H1 (cell line): ENCODE measurements around the gene TBC1D7. TPM values are rescaled to one million over a fixed set of nuclear protein-coding genes. Genes with fewer than 3 reads are reported as not detected.

Source experiments
- CTCF ChIA-PET: fragments of 300-600 bp; sonication (Branson Sonifier 250); formaldehyde crosslinking; loops from one replicate; lab custom pipeline; 2021; ENCODE audit not compliant: partially characterized antibody; lab: Charles Lee
- POLR2A ChIA-PET: fragments of 300-600 bp; sonication (Branson Sonifier 250); formaldehyde crosslinking; loops from one replicate; lab custom pipeline; 2021; ENCODE audit warnings: inconsistent platforms; ENCODE audit not compliant: partially characterized antibody; lab: Charles Lee
- DNase-seq, 2 experiments: peaks; one replicate each; pipeline versions ENCODE4 v3.0.0 to v3.0.0-alpha.2; 2010 to 2022; ENCODE audit warnings: low spot score in 2 of 2, low read depth in 1 of 2, mixed read lengths in 1 of 2
- FAIRE-seq: peaks from 2 replicates; lab custom pipeline; 2011; peaks lifted over from hg19 to GRCh38; lab: Jason Lieb, UNC
- H2AFZ ChIP-seq: 2 replicates; pipeline ENCODE4 v1.8.1; 2012; ENCODE audit warnings: low read length, inconsistent platforms
- H2AK5ac ChIP-seq: 2 replicates; pipeline ENCODE4 v1.6.1; 2013; ENCODE audit warnings: low read depth, low read length
- H2BK120ac ChIP-seq: replicated peaks from 2 replicates; pipeline ENCODE3; 2013; ENCODE audit warnings: low read depth, low read length, inconsistent platforms
- H2BK12ac ChIP-seq: 2 replicates; pipeline ENCODE4 v1.6.1; 2013; ENCODE audit warnings: low read depth, low read length
- H2BK15ac ChIP-seq: 2 replicates; pipeline ENCODE4 v1.6.1; 2013; ENCODE audit warnings: low read length
- H2BK20ac ChIP-seq: 2 replicates; pipeline ENCODE4 v1.6.1; 2013; ENCODE audit warnings: low read length
- H2BK5ac ChIP-seq: 2 replicates; pipeline ENCODE4 v1.6.1; 2013; ENCODE audit warnings: low read depth, low read length
- H3K14ac ChIP-seq: 2 replicates; pipeline ENCODE4 v1.6.1; 2013; ENCODE audit warnings: inconsistent platforms; ENCODE audit not compliant: insufficient read length
- H3K18ac ChIP-seq: 2 replicates; pipeline ENCODE4 v1.6.1; 2013; ENCODE audit warnings: low read length; ENCODE audit errors: extremely low read depth
- H3K23ac ChIP-seq: 2 replicates; pipeline ENCODE4 v1.6.1; 2013; ENCODE audit warnings: inconsistent platforms; ENCODE audit not compliant: insufficient read length
- H3K23me2 ChIP-seq: 2 replicates; pipeline ENCODE4 v1.6.1; 2013; ENCODE audit warnings: low read depth, low read length
- H3K27ac ChIP-seq: 2 replicates; pipeline ENCODE4 v1.6.1; 2011; ENCODE audit warnings: low read depth, low read length, inconsistent platforms
- H3K27me3 ChIP-seq, 4 experiments: replicated peaks in 1 of 4; 1 replicate in 1 of 4; 2 replicates in 3 of 4; pipeline versions ENCODE4 v1.6.1 to v1.8.1; 2011 to 2013; ENCODE audit warnings: low read length in 3 of 4, mild to moderate bottlenecking in 3 of 4, inconsistent platforms in 2 of 4, mixed read lengths in 2 of 4, moderate library complexity in 1 of 4; ENCODE audit not compliant: control insufficient read depth in 3 of 4, insufficient read depth in 3 of 4; ENCODE audit errors: extremely low read depth in 1 of 4
- H3K36me3 ChIP-seq, 4 experiments: 2 replicates each; pipeline versions ENCODE4 v1.6.1 to v1.8.1; 2011 to 2013; ENCODE audit warnings: mild to moderate bottlenecking in 4 of 4, low read length in 3 of 4, moderate library complexity in 2 of 4, control low read depth in 1 of 4, inconsistent platforms in 1 of 4; ENCODE audit not compliant: insufficient read depth in 4 of 4, control insufficient read depth in 2 of 4
- H3K4ac ChIP-seq: replicated peaks from 2 replicates; pipeline ENCODE3; 2013; ENCODE audit warnings: low read length, low read depth, mixed read lengths, inconsistent platforms; ENCODE audit not compliant: insufficient read length
- H3K4me1 ChIP-seq, 4 experiments: replicated peaks in 1 of 4; 1 replicate in 1 of 4; 2 replicates in 3 of 4; pipeline versions ENCODE4 v1.6.1 to v1.8.1; 2011 to 2013; ENCODE audit warnings: low read length in 3 of 4, inconsistent platforms in 2 of 4, mixed read lengths in 1 of 4; ENCODE audit not compliant: insufficient read depth in 4 of 4, control insufficient read depth in 3 of 4
- H3K4me2 ChIP-seq, 2 experiments: 2 replicates each; pipeline versions ENCODE4 v1.6.1 to v1.8.1; 2011 to 2013; ENCODE audit warnings: low read depth in 2 of 2, low read length in 2 of 2, control low read depth in 1 of 2, inconsistent platforms in 1 of 2, mild to moderate bottlenecking in 1 of 2; ENCODE audit not compliant: insufficient read depth in 1 of 2
- H3K4me3 ChIP-seq, 4 experiments: fragments of 200-600, 300-600 bp in 1 of 4; sonication (generic), shearing (Covaris generic), sonication (Bioruptor Twin) in 1 of 4; 2 replicates each; pipeline versions ENCODE4 v1.5.1 to v1.8.1; 2011 to 2016; ENCODE audit warnings: low read length in 4 of 4, low read depth in 3 of 4, control low read depth in 2 of 4, inconsistent platforms in 2 of 4, mild to moderate bottlenecking in 2 of 4, mixed read lengths in 1 of 4, moderate library complexity in 1 of 4; ENCODE audit not compliant: insufficient read depth in 2 of 4; ENCODE audit errors: extremely low read depth in 1 of 4
- H3K56ac ChIP-seq: replicated peaks from 2 replicates; pipeline ENCODE3; 2013; ENCODE audit warnings: low read depth, mild to moderate bottlenecking, mixed read lengths, low read length, inconsistent platforms; ENCODE audit not compliant: insufficient read length
- H3K79me1 ChIP-seq: 2 replicates; pipeline ENCODE4 v1.6.1; 2013; ENCODE audit warnings: low read depth, low read length, control low read depth
- H3K79me2 ChIP-seq, 2 experiments: 2 replicates each; pipeline versions ENCODE4 v1.6.1 to v1.8.1; 2012 to 2013; ENCODE audit warnings: low read length in 2 of 2, mild to moderate bottlenecking in 2 of 2, inconsistent platforms in 1 of 2; ENCODE audit not compliant: insufficient read depth in 2 of 2, control insufficient read depth in 1 of 2
- H3K9ac ChIP-seq, 4 experiments: replicated peaks in 1 of 4; 1 replicate in 1 of 4; 2 replicates in 3 of 4; pipeline versions ENCODE4 v1.6.1 to v1.8.1; 2011 to 2013; ENCODE audit warnings: low read depth in 3 of 4, low read length in 3 of 4, control low read depth in 2 of 4, mild to moderate bottlenecking in 2 of 4, moderate library complexity in 2 of 4, inconsistent platforms in 1 of 4; ENCODE audit errors: extremely low read depth in 1 of 4
- H3K9me3 ChIP-seq, 2 experiments: 2 replicates each; pipeline versions ENCODE4 v1.6.1 to v1.8.1; 2012 to 2013; ENCODE audit warnings: mild to moderate bottlenecking in 2 of 2, moderate library complexity in 2 of 2, control low read depth in 1 of 2, inconsistent platforms in 1 of 2, low read depth in 1 of 2, low read length in 1 of 2, mixed read lengths in 1 of 2; ENCODE audit not compliant: insufficient read depth in 2 of 2
- H4K20me1 ChIP-seq, 2 experiments: replicated peaks in 1 of 2; 2 replicates each; pipeline versions ENCODE3 to v1.8.1; 2011 to 2013; ENCODE audit warnings: inconsistent platforms in 2 of 2, low read length in 2 of 2, mild to moderate bottlenecking in 1 of 2; ENCODE audit not compliant: insufficient read depth in 2 of 2, control insufficient read depth in 1 of 2
- H4K5ac ChIP-seq: 2 replicates; pipeline ENCODE4 v1.6.1; 2013; ENCODE audit warnings: low read length, low read depth, mixed read lengths, inconsistent platforms; ENCODE audit not compliant: insufficient read length
- H4K8ac ChIP-seq: 2 replicates; pipeline ENCODE4 v1.8.0; 2013; ENCODE audit warnings: mild to moderate bottlenecking, moderate library complexity, low read length, inconsistent platforms; ENCODE audit not compliant: insufficient read depth; ENCODE audit errors: extremely low read depth
- H4K91ac ChIP-seq: replicated peaks from 2 replicates; pipeline ENCODE3; 2013; ENCODE audit warnings: low read length, mixed read lengths, inconsistent platforms; ENCODE audit not compliant: insufficient read length
- CREB1 ChIP-seq: IDR thresholded peaks from 2 replicates; pipeline ENCODE4 v1.6.1; 2012; ENCODE audit warnings: inconsistent platforms
- FOSL1 ChIP-seq: IDR thresholded peaks from 2 replicates; pipeline ENCODE4 v1.6.1; 2011; ENCODE audit warnings: mild to moderate bottlenecking, low read depth, low read length, moderate library complexity; ENCODE audit not compliant: insufficient read depth
- JUND ChIP-seq: IDR thresholded peaks from 2 replicates; pipeline ENCODE4 v1.6.1; 2011; ENCODE audit warnings: mild to moderate bottlenecking, improper control_type of control experiment, low read length
- KDM4A ChIP-seq: IDR thresholded peaks from one replicate; pipeline ENCODE4 v1.7.1; 2012; ENCODE audit warnings: low read depth, mild to moderate bottlenecking, moderate library complexity, low read length, inconsistent platforms; ENCODE audit not compliant: severe bottlenecking
- PHF8 ChIP-seq: fragments of 200-600 bp; sonication (generic); conservative IDR thresholded peaks from 2 replicates; pipeline ENCODE4 v1.7.1; 2012; ENCODE audit warnings: low read depth, mild to moderate bottlenecking, inconsistent platforms, low read length, moderate library complexity
- POLR2A ChIP-seq, 2 experiments: IDR thresholded peaks; 1 replicate in 1 of 2; 2 replicates in 1 of 2; pipeline ENCODE4 v1.6.1; 2011; ENCODE audit warnings: low read depth in 2 of 2, low read length in 2 of 2, mild to moderate bottlenecking in 2 of 2; ENCODE audit errors: control extremely low read depth in 1 of 2
- POLR2AphosphoS5 ChIP-seq: IDR thresholded peaks from 2 replicates; pipeline ENCODE4 v1.6.1; 2011; ENCODE audit warnings: low read depth, low read length
- POU5F1 ChIP-seq: IDR thresholded peaks from 2 replicates; pipeline ENCODE4 v1.6.1; 2011; ENCODE audit warnings: low read depth, mild to moderate bottlenecking, low read length, moderate library complexity
- RBBP5 ChIP-seq: IDR thresholded peaks from 2 replicates; pipeline ENCODE4 v1.7.1; 2012; ENCODE audit warnings: low read depth, mild to moderate bottlenecking, inconsistent platforms, low read length, moderate library complexity, borderline replicate concordance
- RNF2 ChIP-seq: fragments of 200-900, 300-1000 bp; sonication (generic); IDR thresholded peaks from 2 replicates; pipeline ENCODE4 v1.7.1; 2016; ENCODE audit warnings: borderline replicate concordance, low read depth, mild to moderate bottlenecking, antibody characterized with exemption, low read length; ENCODE audit not compliant: poor library complexity, severe bottlenecking; ENCODE audit errors: missing control alignments
- SIX5 ChIP-seq: IDR thresholded peaks from 2 replicates; pipeline ENCODE4 v1.6.1; 2011; ENCODE audit warnings: mild to moderate bottlenecking, low read depth, low read length
- TEAD4 ChIP-seq: IDR thresholded peaks from 2 replicates; pipeline ENCODE4 v1.6.1; 2012; ENCODE audit warnings: low read depth, low read length, inconsistent platforms, mixed read lengths
- WGBS, 2 experiments: shearing (Covaris generic) in 1 of 2; methylation state at CpG; one replicate each; pipeline versions ENCODE4 v1.1.6 to v1.1.7; 2013 to 2015; ENCODE audit warnings: low lambda C conversion rate in 2 of 2, mixed read lengths in 2 of 2, inconsistent platforms in 1 of 2, low coverage in 1 of 2, missing lambda C conversion rate in 1 of 2; ENCODE audit not compliant: insufficient replicate concordance in 2 of 2, insufficient coverage in 1 of 2, insufficient read length in 1 of 2; ENCODE audit errors: extremely low coverage in 1 of 2, missing lambda C conversion rate in 1 of 2; 5-methylcytosine and 5-hydroxymethylcytosine counted together
- polyA plus RNA-seq, 7 experiments: library from polyadenylated mRNA; depleted of rRNA in 3 of 7; stranded (reverse) in 5 of 7; unstranded in 2 of 7; fragments of >200 nt in 5 of 7; fragments of 200-250 nt in 2 of 7; gene quantifications; 1 replicate in 5 of 7; 2 replicates in 1 of 7; 4 replicates in 1 of 7; pipeline versions ENCODE4 v1.2.1 to v1.2.3, GENCODE V29; 2011 to 2013; ENCODE audit warnings: missing spikeins in 2 of 7, mixed read lengths in 2 of 7
- total RNA-seq: library from RNA; stranded (reverse); fragmentation: NEBNext Ultra II Directional; extraction: Animal tissue kit (Norgen Biotek cat#: 25700); gene quantifications from 2 replicates; pipeline ENCODE4 v1.2.1, GENCODE V29; 2021
- TF ChIP-seq, protein P1 (sequence below): IDR thresholded peaks from 2 replicates; pipeline ENCODE4 v1.6.1; 2011; ENCODE audit warnings: low read length, improper control_type of control experiment
- TF ChIP-seq, protein P2 (sequence below): IDR thresholded peaks from 2 replicates; pipeline ENCODE4 v1.6.1; 2012; ENCODE audit warnings: inconsistent platforms

Gene TBC1D7
- total and polyA plus RNA-seq, 2 of the 8 experiments (the other 6 are each of a cell fraction or from before 2014, with no cell fraction given), result 46.1 to 55.2 TPM

DNA sequence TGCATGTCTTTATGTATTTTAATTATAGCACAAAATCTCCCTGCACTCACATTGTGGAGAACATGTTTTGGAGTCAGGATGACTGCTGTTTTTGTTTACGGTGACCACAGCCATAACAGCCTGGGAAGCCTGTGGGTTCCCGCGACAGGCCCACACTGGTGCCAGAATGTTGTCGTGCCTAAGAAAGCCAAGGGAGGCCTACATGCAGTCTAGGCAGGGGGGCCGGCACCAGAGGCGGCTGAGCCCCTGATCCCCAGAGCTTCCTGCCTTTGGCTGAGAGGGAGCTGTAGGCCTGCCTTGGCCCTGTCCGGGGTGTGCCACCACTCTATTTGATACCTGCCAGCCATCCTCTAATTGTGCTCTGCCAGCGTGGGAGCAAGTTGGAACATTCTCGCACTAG lies 46.7 kb downstream of the TBC1D7 start:
- Histone ChIP-seq H3K4me1 (peaks cover 0 to 5% (median 4%) of the 10 kb centered on the region in 4 experiments; a peak in 2 of 7 replicates), H4K8ac (no peak overlapping the region), H3K23me2 (no peaks in the 10 kb centered on the region), H2AK5ac (no peak overlapping the region), H2BK12ac (no peak overlapping the region), H3K18ac (no peak overlapping the region), H4K91ac (no peak overlapping the region), H2BK15ac (no peak overlapping the region), H3K4me2 (no peak overlapping the region), H3K14ac (no peak overlapping the region), H3K36me3 (peaks cover 0 to 13% (median 6%) of the 10 kb centered on the region in 4 experiments; a peak in 3 of 8 replicates), H3K4me3 (no peak overlapping the region), H3K23ac (no peak overlapping the region), H2BK5ac (no peak overlapping the region), H3K79me1 (no peaks in the 10 kb centered on the region), H3K27ac (no peak overlapping the region), H3K9ac (no peak overlapping the region), H3K9me3 (peaks cover 2 to 4% of the 10 kb centered on the region in 2 experiments; a peak in 3 of 4 replicates), H4K20me1 (peaks cover 1 to 2% of the 10 kb centered on the region in 2 experiments), H2AFZ (no peak overlapping the region), H2BK20ac (no peak overlapping the region), H3K79me2 (no peaks in the 10 kb centered on the region), H2BK120ac (no peak overlapping the region), H3K56ac (no peak overlapping the region), H3K27me3 (no peaks in the 10 kb centered on the region), H3K4ac (no peak overlapping the region), H4K5ac (no peak overlapping the region)
- WGBS, 2 experiments, result 89% methylated on average over 9 of the region's 9 CpGs; no CpG with 5 or more reads in 1 of the 2 experiments
- CTCF ChIA-PET, result no interaction called here
- DNase-seq (no peak), FAIRE-seq (no peak)
- POLR2A ChIA-PET, result no interaction called here
- no peak for TF ChIP-seq JUND
- TF ChIP-seq, protein P1, sequence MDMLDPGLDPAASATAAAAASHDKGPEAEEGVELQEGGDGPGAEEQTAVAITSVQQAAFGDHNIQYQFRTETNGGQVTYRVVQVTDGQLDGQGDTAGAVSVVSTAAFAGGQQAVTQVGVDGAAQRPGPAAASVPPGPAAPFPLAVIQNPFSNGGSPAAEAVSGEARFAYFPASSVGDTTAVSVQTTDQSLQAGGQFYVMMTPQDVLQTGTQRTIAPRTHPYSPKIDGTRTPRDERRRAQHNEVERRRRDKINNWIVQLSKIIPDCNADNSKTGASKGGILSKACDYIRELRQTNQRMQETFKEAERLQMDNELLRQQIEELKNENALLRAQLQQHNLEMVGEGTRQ, result no peak
- no peak for TF ChIP-seq SIX5
- TF ChIP-seq RBBP5, result no peak
- TF ChIP-seq POLR2A (IDR thresholded peaks at IDR 0.05; ENCODE audit: control extremely low read depth in 1 of 2, low read depth in 2 of 2, low read length in 2 of 2), result no peak
- no peak for TF ChIP-seq RNF2
- TF ChIP-seq FOSL1, result no peak
- TF ChIP-seq CREB1, result no peak
- no peak for TF ChIP-seq KDM4A
- TF ChIP-seq POLR2AphosphoS5, result no peak
- TF ChIP-seq TEAD4, result no peak
- TF ChIP-seq, protein P2, sequence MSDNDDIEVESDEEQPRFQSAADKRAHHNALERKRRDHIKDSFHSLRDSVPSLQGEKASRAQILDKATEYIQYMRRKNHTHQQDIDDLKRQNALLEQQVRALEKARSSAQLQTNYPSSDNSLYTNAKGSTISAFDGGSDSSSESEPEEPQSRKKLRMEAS, result no peak
- no peak for TF ChIP-seq POU5F1
- no peak for TF ChIP-seq PHF8
